Transverse colon (tissue), 4 donors: ENCODE data around the gene SPTB. TPM values are rescaled to one million over a fixed set of nuclear protein-coding genes. Genes with fewer than 3 reads are reported as not detected.

Source experiments
- DNase-seq: peaks from one replicate; pipeline ENCODE4 v3.0.0-alpha.2; 2019
- H3K27ac ChIP-seq, 4 donors: fragments of 200-600 bp; sonication (generic); 2 replicates each; pipeline ENCODE4 v1.5.1; 2016 to 2018; ENCODE audit warnings: inconsistent platforms in 4 of 4
- H3K27me3 ChIP-seq: fragments of 200-600 bp; sonication (generic); 2 replicates; pipeline ENCODE4 v1.5.1; 2017; ENCODE audit warnings: inconsistent platforms
- H3K36me3 ChIP-seq, 4 donors: fragments of 200-600 bp; sonication (generic); 2 replicates each; pipeline ENCODE4 v1.5.1; 2017 to 2019; ENCODE audit warnings: inconsistent platforms in 4 of 4
- H3K4me1 ChIP-seq, 4 donors: fragments of 200-600 bp; sonication (generic); 2 replicates each; pipeline ENCODE4 v1.5.1; 2017 to 2020; ENCODE audit warnings: inconsistent platforms in 4 of 4
- H3K4me3 ChIP-seq, 4 donors: fragments of 200-600 bp; sonication (generic); 1 replicate in 1 of 4; 2 replicates in 3 of 4; pipeline versions ENCODE4 v1.5.1 to v1.6.1; 2017 to 2019; ENCODE audit warnings: inconsistent platforms in 4 of 4
- H3K9me3 ChIP-seq, 2 donors: fragments of 200-600 bp; sonication (generic); 2 replicates each; pipeline ENCODE4 v1.5.1; 2017 to 2019; ENCODE audit warnings: inconsistent platforms in 2 of 2
- CTCF ChIP-seq, 5 experiments: fragments of 200-600 bp in 3 of 5; fragments of 450-650 bp in 2 of 5; sonication (generic) in 3 of 5; IDR thresholded peaks; 1 replicate in 2 of 5; 2 replicates in 3 of 5; pipeline ENCODE4 v1.5.1; 2016 to 2017; ENCODE audit warnings: antibody characterized with exemption in 5 of 5, inconsistent platforms in 3 of 5, mild to moderate bottlenecking in 2 of 5, moderate library complexity in 1 of 5
- EP300 ChIP-seq: sonication (generic); formaldehyde crosslinking; IDR thresholded peaks from one replicate; pipeline ENCODE4 v1.6.1; 2017; ENCODE audit warnings: antibody characterized with exemption, low read depth
- POLR2A ChIP-seq: fragments of 450-650 bp; IDR thresholded peaks from one replicate; pipeline ENCODE4 v1.6.1; 2016; ENCODE audit warnings: antibody characterized with exemption, mild to moderate bottlenecking, moderate library complexity
- POLR2AphosphoS5 ChIP-seq, 3 donors: sonication (generic); formaldehyde crosslinking; IDR thresholded peaks; one replicate each; pipeline ENCODE4 v1.6.1; 2016; ENCODE audit warnings: antibody characterized with exemption in 3 of 3
- WGBS, 2 donors: methylation state at CpG; one replicate each; pipeline ENCODE4 v1.1.5; 2018; ENCODE audit warnings: low coverage in 1 of 2; 5-methylcytosine and 5-hydroxymethylcytosine counted together
- in situ Hi-C, 4 donors: fragments of 200-750 bp; cut with MboI; loops; one replicate each; pipeline versions ENCODE4 v1.15.0 to v1.15.1; 2017; ENCODE audit warnings: low sequenced_read_pairs in 3 of 4, low pct_ligation_motif_present in 1 of 4, low pct_unique_long_range_greater_than_20kb in 1 of 4
- intact Hi-C: fragments of 100-400 bp; cut with DNase I; formaldehyde crosslinking; loops from one replicate; pipeline ENCODE4 v1.15.1; 2023; ENCODE audit warnings: low total_unique reads
- total RNA-seq, 4 donors: library from RNA; depleted of rRNA; stranded (reverse); fragments of >200 nt; gene quantifications; one replicate each; pipeline ENCODE4 v1.1.0, GENCODE V29; 2016

SPTB gene
- total RNA-seq, 4 donors from 2014 or later: 0.20 to 0.96 (median 0.58) TPM

GRCh38 chr14:64877846-64878245 lies 1.9 kb downstream of the SPTB start:
- peaks cover 4 to 20% (median 14%) of the 10 kb centered on the region in 4 donors for H3K4me1 ChIP-seq
- H3K27me3 ChIP-seq: peaks cover 67% of the 10 kb centered on the region
- in situ Hi-C loops (loop anchor here in 1 of 4 donors (25.0 kb wide), 1 partner anchor 216 kb away; no protein-coding TSS in a partner anchor), intact Hi-C loops (no loop called here)
- no peak for DNase-seq
- no peak for TF ChIP-seq POLR2AphosphoS5 (IDR thresholded peaks at IDR 0.05)
- TF ChIP-seq POLR2A: no peak
- TF ChIP-seq EP300: no peak
- no peak for TF ChIP-seq CTCF (IDR thresholded peaks at IDR 0.05)
- no peaks in the 10 kb centered on the region for H3K36me3 ChIP-seq
- H3K27ac ChIP-seq: no peak overlapping the region
- WGBS, 2 donors: 80 to 100% methylated on average over 1 to 4 of the region's 4 CpGs
- H3K4me3 ChIP-seq: no peak overlapping the region
- no peaks in the 10 kb centered on the region for H3K9me3 ChIP-seq

- Histone ChIP-seq H3K9me3 (no peaks in the 10 kb centered on the region), H3K4me3 (no peak overlapping the region), H3K27me3 (peaks cover 48% of the 10 kb centered on the region), H3K27ac (no peak overlapping the region), H3K4me1 (peaks cover 4 to 14% (median 10%) of the 10 kb centered on the region in 4 donors), H3K36me3 (no peaks in the 10 kb centered on the region)
- DNase-seq: no peak
- in situ Hi-C loops: loop anchor here in 1 of 4 donors (25.0 kb wide), 1 partner anchor 213 kb away; no protein-coding TSS in a partner anchor
- 30 to 65% methylated on average over 1 to 4 of the region's 4 CpGs for WGBS, 2 donors
- intact Hi-C loops: no loop called here
- TF ChIP-seq POLR2A (no peak), EP300 (no peak), POLR2AphosphoS5 (IDR thresholded peaks at IDR 0.05) (no peak), CTCF (IDR thresholded peaks at IDR 0.05) (no peak)
Observed at GRCh38 chr14:64875350-64875749, 4.4 kb downstream of the SPTB start.

GRCh38 chr14:64873506-64874219 lies 6.0 kb downstream of the SPTB start:
- Histone ChIP-seq H3K9me3 (no peaks in the 10 kb centered on the region), H3K36me3 (no peaks in the 10 kb centered on the region), H3K4me3 (no peak overlapping the region), H3K27ac (no peak overlapping the region), H3K27me3 (peaks cover 35% of the 10 kb centered on the region), H3K4me1 (no peaks in the 10 kb centered on the region)
- intact Hi-C loops: no loop called here
- 62 to 78% methylated on average over 3 of the region's 3 CpGs for WGBS, 2 donors
- in situ Hi-C loops: loop anchor here in 1 of 4 donors (25.0 kb wide), 1 partner anchor 511 kb away; no protein-coding TSS in a partner anchor
- TF ChIP-seq POLR2AphosphoS5 (IDR thresholded peaks at IDR 0.05) (no peak), EP300 (no peak), POLR2A (no peak), CTCF (IDR thresholded peaks at IDR 0.05) (no peak)
- DNase-seq: no peak

- H3K27me3 ChIP-seq: peaks cover 17% of the 10 kb centered on the region
- no peaks in the 10 kb centered on the region for H3K36me3 ChIP-seq
- H3K4me1 ChIP-seq: no peaks in the 10 kb centered on the region
- TF ChIP-seq CTCF (IDR thresholded peaks at IDR 0.05): no peak
- TF ChIP-seq POLR2A: no peak
- TF ChIP-seq POLR2AphosphoS5 (IDR thresholded peaks at IDR 0.05): no peak
- TF ChIP-seq EP300: no peak
- DNase-seq: no peak
- H3K9me3 ChIP-seq: no peaks in the 10 kb centered on the region
- H3K4me3 ChIP-seq: no peak overlapping the region
- H3K27ac ChIP-seq: no peak overlapping the region
- intact Hi-C loops: no loop called here
- in situ Hi-C loops: loop anchor here in 1 of 4 donors (25.0 kb wide), 1 partner anchor 509 kb away; no protein-coding TSS in a partner anchor
- 46 to 73% methylated on average over 2 of the region's 2 CpGs for WGBS, 2 donors
Observed at GRCh38 chr14:64871344-64871743, 8.4 kb downstream of the SPTB start.
